ENCODE results near the gene CCDC192.

CCDC192 gene

GRCh38 chr5:127963233-127963632, 260.0 kb downstream of the CCDC192 start:
- no peak for FAIRE-seq

GRCh38 chr5:127963931-127964330, 260.7 kb downstream of the CCDC192 start:
- no peak for FAIRE-seq

GRCh38 chr5:127967323-127967982, 264.3 kb downstream of the CCDC192 start:
- FAIRE-seq, result no peak

GRCh38 chr5:127967983-127968592, 264.9 kb downstream of the CCDC192 start:
- FAIRE-seq, result no peak

GRCh38 chr5:127969002-127969401, 265.8 kb downstream of the CCDC192 start:
- no peak for FAIRE-seq

- FAIRE-seq, result no peak
These were observed 266.5 kb downstream of the CCDC192 start for GRCh38 chr5:127969651-127970050.

- FAIRE-seq, result no peak
These were observed 266.9 kb downstream of the CCDC192 start for GRCh38 chr5:127970081-127970480.

- no peak for FAIRE-seq
These were observed 267.7 kb downstream of the CCDC192 start for GRCh38 chr5:127970854-127971425.

GRCh38 chr5:127975961-127976360, 272.8 kb downstream of the CCDC192 start:
- FAIRE-seq, result no peak

- no peak for FAIRE-seq
These were observed 273.3 kb downstream of the CCDC192 start for GRCh38 chr5:127976525-127976924.

GRCh38 chr5:127976991-127977717, 274.0 kb downstream of the CCDC192 start:
- FAIRE-seq, result no peak

- FAIRE-seq, result no peak
These were observed 275.6 kb downstream of the CCDC192 start for GRCh38 chr5:127978738-127979300.

GRCh38 chr5:127979475-127979874, 276.3 kb downstream of the CCDC192 start:
- FAIRE-seq, result no peak

GRCh38 chr5:127980843-127981242, 277.7 kb downstream of the CCDC192 start:
- FAIRE-seq, result no peak

- FAIRE-seq, result no peak
These were observed 278.3 kb downstream of the CCDC192 start for GRCh38 chr5:127981498-127981897.

- FAIRE-seq, result no peak
These were observed 282.7 kb downstream of the CCDC192 start for GRCh38 chr5:127985811-127986325.

GRCh38 chr5:127987354-127988145, 284.4 kb downstream of the CCDC192 start:
- FAIRE-seq, result no peak

GRCh38 chr5:127988146-127988760, 285.1 kb downstream of the CCDC192 start:
- FAIRE-seq, result no peak

Measured in G401.6 (cell line).